Ecto neural progenitor cell (in vitro differentiated cells): Measurements from ENCODE around the gene TMEM245.

Experiments
- DNase-seq: peaks from one replicate; pipeline ENCODE4 v3.0.0-alpha.2; 2018; ENCODE audit warnings: low spot score

Gene TMEM245

DNA sequence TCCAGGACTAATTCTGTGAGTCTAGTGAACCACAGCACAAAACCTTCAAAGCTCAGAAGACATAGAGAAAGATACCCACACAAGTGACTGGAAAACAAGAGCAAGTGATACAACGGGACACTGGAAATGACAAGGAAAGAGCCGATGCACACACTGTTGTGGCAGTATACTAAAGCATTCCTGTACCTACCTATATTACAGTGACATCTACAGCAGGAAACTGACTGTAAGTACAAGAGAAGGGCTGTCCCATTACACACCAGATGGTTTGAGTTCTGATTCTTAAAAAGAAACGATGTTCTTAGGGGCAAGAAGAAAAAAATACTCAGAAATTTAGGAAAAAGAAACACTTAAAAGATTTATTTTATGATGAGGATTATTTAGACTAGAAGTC lies 18.5 kb downstream of the TMEM245 start:
- no peak for DNase-seq

DNA sequence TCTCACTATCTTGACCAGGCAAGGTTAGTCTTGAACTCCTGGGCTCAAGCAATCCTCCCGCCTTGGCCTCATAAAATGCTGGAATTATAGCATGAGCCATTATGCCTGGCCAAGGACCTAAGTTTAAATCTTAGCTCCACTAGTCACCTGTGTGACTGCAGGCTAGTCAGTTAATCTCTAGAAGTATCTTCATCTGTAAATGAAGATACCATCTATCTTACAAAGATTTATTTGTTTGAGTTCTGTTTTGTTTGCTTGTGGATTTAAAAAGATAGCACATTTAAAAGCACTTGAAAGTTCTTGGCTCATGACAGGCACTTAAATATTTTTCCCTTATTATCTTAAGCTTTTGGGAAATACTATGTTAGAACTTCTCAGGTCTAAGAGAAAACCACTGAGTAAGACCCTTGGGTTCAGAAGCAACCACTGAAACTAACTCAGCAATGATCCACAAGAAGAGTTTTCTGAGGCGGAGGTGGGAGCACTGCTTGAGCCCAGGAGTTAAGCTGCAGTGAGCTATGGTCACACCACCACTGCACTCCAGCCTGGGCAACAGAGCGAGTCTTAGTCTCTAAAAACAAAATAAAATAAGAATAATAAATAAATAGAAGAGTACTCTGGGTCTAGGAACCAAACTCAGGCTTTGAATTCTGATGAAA lies 19.1 kb downstream of the TMEM245 start:
- no peak for DNase-seq

DNA sequence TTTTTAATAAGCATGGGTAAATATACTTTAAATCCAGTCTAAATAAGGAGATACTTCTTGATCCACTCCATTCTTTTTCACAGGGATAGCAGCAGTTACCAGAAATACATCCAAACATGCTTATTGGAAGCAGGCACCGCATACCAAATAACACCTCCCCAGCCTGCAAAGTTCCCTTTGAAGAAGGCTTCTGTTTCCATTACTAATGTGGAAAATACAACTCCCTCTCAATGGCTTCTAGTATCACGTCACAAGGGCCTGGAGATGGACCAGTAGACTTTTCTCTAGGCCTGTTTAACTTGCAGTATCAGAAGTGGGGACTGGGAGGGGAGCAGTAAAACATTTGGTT lies 20.8 kb downstream of the TMEM245 start:
- no peak for DNase-seq

DNA sequence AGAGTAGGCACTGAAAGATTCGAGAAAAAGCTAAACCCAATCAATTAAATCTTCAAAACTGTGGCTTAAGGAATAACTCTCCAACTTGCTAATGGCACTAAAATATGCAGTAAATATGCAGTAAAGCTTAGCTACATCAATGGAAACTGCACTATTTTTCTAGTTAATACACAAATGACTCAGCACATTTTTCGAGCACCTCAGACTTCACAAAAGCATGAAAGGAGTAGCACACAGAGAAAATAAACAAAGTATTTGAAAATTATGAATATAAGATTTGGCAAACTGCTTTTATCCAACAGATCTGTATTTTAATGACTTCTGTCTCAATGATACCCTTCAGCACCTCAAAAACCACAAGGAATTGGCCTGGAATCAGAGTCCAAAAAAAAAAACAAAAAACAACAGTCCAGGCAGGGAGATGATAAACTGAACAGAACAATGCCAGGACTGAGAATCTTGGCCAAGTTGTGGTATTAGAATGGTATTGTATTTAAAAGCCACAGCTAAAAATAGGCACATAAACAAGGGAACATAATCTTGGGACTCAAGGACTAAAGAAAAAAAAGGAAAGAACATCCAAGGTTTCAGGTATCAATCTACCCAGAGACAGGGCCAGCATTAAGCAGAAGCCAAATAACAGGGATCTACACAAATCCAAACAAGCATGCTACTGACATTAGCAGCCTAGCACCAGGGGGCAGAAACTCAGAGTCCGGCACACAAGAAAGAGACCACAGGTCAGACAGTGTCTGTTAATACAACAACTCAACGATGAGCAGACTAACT lies 21.4 kb downstream of the TMEM245 start:
- DNase-seq = peak; percentile 55

DNA sequence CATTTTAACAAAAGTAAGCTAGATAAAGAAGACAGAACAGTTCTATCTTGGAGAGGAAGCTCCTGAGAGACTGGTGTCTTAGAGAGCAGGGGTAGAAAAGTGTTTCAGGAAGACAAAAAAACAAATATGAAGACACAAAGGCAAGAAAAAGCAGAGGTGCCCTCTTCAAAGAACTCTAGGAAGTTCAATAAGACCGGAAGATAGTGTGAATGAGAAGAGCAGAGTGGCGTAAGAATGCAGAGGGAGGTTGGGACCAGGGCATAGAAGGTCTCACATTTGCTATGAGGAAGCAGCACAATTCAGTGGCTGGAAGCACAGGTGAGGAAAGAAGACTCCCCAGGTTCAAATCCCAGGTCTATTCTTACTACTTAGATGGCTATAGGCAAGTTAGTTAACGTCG lies 22.6 kb downstream of the TMEM245 start:
- DNase-seq = no peak

DNA sequence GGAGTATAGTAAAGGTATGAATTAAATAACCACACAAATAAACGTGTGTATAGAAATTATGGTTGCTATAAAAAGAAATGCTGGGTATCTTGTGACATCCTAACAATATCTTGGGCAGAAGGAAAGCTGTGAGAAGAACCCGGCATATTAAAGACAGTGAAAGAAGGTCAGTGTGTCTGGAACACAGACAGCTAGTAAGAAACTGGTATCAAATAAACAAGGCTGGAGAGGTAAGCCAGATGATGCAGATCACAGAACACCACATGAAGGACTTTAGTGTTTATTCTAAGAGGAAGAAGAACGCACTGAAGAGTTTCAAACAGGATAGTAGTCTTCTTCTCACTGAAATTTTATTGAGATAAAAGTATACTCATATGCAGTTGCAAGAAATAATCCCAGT lies 24.4 kb downstream of the TMEM245 start:
- DNase-seq = no peak

DNA sequence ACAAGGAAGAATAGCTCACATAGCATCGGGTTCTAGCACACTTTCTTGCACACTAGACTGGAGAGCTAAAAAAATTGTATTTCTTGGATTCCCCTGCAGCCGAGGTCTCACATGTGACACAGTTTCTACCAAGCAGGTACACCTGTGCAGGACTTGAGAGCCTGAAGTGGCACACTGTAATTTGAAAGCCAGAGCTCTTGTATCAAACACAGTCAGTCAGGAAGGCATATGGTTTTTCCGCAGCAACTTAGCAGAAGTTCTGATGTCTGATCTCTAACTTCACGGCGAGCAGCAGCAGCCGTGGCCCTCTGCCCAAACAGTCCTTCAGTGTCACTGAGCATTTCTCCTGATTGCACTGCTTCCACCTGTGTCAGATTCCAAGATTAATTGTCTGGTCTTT lies 25.5 kb downstream of the TMEM245 start:
- no peak for DNase-seq

DNA sequence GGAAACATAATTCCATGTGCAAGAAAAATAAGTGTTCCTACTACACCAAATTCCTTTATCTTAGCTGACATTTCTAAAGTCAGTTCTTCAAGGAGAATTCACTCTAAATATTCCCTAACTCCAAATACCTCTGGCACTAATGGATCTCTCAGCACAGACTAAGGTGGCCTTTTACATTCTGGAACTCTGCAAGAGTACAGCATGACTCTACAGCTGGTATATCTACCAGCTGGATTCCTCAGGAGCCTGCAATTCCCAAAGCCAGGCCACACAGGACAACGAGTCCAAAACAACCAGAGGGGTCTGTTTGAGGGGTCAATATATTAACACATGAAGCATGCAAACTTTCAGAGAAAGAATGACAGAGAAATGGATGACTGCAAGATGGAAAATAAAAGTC lies 27.2 kb downstream of the TMEM245 start:
- no peak for DNase-seq

DNA sequence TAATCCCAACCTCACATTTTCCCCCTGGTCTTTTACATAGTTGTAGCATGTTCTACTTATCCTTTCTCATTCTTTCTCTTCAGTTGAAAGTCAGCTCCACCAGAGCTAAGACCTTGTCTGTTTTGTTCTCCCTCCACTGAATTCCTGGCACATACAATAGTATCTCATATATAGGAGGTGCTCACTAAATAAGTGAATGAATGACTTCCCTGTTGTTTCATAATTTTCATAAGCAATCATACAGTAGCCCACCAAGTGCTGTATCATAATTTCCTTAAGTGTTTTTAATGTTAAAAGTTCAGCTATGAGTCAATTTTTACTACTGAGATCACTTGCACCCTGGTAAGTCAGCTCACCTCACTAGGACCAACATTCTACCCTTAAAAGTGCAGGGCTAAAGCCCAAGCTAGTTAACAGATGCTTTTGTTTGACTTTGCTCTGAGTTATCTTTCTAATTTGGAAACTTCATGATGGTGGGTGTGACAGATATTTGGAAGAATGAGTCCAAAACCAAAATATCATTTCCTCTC lies 27.6 kb downstream of the TMEM245 start:
- no peak for DNase-seq

DNA sequence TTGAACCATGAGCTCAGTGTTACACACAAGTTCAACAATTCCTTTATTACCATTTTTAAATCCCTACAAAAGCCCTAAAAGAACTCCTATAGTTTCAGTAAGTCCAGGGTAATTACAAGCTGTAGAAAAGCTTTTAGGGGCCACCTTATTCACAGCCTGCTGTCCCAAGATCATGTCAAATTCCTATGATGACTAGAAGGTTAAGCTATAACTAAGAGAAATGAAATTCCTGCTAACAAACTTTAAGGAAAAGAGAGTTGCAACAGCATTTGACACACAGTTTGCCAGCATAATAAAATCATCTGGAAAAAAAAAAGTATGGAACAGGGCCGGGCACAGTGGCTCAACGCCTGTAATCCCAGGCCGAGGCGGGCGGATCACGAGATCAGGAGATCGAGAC lies 31.5 kb downstream of the TMEM245 start:
- DNase-seq = no peak

DNA sequence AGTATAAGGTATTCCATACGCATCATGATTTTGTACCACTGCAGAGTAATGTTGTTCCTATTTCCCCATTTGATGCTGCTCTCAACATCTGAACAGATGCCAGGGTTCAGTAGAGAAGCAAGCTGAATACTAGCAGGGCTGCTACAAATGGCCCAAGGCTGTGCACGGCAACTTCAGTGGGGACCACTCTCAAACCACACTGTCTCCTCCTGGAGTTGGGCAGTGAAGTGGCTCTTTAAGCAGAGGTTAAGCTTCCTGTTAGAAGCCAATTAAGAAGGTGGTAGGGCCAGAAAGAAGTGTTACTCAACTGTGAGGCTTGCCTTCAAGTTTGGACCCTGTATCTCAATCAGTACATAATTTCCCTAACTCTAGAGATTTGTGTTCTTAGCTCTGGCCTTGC lies 32.0 kb downstream of the TMEM245 start:
- no peak for DNase-seq

DNA sequence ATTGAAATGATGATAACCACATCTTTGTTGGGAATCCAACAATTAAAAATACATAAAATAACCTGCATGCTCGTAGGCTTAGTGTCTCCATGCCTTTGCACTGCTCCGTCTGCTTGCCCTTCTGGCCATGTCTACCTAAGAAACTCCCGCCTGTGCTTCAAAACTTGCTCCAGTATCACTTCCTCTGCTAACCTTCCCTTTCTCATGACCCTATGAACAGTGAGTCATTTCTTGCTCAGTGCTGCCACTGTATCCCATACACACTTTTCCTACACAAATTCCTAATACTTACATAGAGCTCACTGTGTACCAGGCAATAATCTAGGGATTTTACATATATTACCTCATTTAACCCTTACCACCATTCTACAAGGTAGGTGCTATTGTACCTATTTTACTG lies 33.5 kb downstream of the TMEM245 start:
- no peak for DNase-seq

DNA sequence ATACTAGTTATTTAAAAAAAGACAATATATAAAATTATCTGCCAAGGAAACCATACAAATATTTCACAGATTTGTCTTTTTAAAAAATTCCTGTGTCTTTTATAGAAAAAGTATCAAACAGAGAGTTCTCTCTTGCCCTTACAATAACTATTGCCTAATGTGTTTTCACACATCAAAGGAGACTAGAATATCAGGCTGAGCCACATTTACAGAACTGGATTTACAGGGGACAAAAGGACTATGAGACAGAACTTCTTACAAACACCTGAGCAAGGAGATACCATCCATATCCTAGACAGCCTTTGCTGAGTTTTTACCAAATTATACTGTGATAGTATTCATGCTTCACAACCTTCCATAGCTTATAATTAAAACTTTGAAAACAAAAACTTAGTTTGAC lies 34.2 kb downstream of the TMEM245 start:
- no peak for DNase-seq

DNA sequence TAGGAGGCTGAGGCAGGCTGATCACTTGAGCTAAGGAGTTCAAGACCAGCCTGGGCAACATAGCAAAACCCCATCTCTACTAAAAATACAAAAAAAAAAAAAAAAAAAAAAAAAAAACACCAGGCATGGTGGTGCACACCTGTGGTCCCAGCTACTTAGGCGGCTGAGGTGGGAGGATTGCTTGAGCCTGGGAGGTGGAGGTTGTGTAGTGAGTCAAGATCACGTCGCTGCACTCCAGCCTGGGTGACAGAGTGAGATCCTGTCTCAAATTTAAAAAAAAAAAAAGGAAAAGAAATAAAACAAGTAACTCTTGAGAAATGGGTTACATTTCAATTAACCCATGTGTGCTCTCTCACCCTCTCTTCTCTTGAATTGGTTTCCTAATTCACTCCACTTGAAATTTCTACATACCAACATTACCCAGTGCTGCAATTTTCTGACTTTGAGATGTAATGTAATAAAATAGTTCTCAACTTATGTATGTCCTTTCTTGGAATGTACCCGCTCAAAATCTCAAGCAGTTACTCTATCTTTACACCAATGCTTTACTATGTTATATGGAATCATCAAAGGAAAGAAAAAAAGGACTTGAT lies 35.8 kb downstream of the TMEM245 start:
- no peak for DNase-seq

DNA sequence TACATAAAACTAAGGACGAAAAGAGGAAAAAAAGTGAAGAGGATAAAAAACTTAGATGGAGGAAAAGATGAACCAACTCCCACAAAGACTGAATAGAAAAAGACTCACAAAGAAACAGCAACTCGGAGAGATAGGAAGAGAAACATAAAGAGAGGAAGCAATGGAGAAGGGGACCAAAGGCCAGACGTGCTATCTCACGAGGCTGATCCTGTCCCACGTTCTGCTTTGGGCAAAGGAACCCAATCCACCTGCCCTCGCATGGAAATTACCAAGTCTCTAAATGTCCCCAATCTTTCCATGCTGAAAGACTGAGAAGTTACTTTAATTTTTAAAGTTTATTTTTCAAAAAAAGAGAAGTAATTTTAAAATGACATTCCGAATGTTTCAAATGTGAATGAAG lies 36.6 kb downstream of the TMEM245 start:
- no peak for DNase-seq

DNA sequence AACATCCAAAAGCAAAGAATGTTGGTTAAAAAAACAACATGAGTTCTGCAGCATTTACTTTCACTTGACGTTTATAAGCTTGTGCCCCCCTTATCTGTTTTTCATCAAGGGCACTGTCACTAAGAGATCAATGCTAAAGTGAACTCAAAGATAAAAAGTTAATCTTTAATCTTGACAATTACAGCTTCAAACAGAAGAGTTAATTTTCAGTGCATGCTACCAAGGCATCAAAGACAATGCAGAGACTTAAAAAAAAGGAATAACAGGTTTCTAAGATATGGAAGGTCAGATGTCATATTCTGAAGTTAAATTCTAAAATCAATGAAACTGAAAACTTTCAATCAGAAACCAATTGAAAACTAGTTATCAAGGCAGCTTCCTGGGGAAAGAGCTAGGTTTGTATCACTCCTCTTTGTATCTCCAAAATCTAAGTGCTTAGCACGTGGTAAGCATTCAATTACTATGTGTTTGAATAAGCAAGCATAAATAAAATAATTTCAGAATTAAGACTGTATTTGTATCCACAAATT lies 37.6 kb downstream of the TMEM245 start:
- DNase-seq = no peak

DNA sequence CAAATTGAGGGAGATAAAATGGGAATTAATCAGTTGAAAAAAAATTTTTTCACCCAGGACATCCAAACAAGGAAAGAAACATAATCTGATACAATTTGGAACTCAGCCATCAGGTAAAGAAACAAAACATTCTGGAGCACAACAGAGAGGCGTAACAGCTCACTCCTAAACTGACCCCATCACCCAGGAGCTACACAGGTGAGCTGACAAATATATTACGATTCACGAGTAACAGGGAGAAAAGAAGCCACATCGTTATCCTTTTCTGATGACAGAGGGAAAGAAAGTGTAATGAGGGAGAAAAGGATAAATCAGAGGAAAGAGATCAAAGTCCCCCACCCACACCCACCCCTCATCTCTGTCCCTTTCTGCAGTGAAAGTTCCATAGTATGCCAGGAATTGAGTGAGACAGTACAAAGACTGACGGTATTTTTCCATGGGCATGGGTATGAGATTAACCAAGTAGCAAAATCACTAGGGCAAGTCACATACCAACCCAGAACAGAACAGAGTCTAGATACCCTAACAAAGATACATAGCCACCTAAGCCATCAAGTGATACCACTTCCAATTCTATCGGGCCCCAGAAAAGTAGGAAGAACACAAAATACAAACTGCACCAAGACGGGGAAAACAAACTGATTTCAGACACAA lies 45.4 kb downstream of the TMEM245 start:
- no peak for DNase-seq

DNA sequence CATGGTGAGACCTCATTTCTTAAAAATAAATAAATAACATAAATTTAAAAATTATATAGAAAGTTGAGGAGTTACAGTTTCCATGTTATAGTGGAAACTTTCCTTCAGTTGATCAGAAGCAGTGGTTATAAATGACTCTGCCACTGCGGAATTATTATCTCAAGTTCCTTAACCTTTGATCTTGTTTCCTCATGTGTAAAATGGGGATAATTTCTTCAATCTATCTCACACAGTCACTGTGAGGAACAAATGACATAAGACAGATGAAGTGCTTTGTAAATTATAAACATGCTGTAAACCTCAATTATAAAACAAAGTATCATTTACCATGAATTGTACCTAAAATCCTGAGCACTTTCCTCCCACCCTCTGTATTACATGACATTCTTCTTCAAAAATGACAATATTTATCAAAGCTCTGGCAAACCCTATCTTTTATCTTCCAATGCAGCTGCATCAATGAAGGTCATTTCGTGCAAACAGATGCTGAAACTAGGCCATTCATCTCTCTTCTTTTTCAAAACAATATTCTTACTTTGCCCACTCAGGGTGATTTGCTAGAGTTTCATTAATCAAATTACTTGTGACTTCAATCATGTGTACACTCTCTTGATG lies 46.8 kb downstream of the TMEM245 start:
- no peak for DNase-seq

DNA sequence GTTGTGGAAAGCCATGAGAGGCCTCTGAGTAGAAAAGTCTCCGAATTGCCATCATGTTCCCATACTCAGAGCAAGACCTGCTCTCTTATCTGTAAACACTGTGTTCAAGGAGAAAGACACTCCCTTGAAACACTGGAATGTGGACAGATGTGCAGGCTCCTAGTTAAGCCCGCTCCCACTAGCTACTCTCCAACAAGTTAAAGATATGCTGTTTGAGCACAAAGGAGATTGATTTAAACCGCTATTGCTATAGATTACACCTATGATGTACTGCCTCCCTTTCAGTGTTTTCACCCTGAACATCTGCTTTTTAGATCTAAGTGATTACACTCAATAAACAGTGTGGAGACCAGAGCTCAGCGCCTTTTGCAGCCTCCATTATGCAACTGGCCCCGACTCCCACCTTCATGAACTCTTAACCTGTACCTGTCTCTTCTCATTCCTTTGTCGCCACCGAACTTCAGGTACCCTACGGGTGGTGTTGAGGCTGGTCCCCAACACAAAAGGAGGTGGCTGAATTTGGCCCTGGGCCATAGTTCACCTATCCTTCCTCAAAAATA lies 47.5 kb downstream of the TMEM245 start:
- DNase-seq = no peak

DNA sequence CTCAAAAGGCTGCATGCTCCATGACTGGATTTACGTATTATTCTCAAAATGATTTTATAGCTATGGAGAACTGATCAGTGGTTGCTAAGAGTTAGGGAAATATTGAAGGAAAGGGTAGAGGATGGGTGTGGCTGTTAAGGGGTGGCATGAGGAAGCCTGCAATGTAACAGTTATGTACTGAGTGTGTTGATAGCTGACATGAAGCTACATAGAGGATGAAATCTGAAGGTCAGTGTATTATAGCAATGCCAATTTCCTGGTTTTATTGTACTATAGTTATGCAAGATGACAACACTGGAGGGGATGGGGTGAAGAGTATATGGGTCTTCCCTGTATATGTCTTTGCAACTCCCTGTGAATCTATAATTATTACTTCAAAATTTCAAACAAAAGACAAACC lies 51.0 kb downstream of the TMEM245 start:
- no peak for DNase-seq

DNA sequence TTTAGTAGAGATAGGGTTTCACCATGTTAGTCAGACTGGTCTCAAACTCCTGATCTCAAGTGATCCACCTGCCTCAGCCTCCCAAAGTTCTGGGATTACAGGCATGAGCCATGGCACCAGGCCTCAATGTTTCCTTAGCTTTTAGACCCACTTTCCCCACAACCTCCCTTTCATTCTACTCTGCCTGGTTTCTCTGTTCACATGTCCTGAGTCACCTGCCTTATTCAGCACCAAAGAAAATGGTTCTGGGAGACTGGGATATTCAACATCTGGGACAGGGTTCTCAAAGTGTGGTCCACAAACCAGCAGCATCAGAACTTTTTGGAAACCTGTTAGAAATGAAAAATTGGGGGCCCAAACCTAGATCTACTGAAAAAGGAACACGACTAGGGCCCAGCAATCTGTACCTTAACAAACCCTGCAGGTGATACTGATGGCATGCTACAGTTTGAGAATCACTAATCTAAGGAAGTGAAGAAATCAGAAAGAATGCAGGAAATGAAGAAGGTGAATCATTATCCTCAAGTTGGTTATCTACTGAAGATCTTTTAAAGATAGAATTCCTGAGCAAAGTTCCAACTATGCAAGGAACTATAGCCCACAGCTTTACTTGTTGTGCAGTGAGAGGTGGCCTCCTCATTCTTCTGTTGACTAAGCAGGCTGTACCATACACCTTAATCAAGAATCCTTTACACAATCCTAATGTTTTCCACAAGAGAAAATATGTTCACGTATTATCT lies 54.6 kb downstream of the TMEM245 start:
- no peak for DNase-seq
